ENCODE data around the gene KLHDC4.
A peak's percentile ranks its signal among the peaks of the same experiment; 100 is the strongest.
"Not testable (repeated sequence)": the region's sequence is repeated elsewhere in the genome, so short reads cannot be mapped to it uniquely, and the experiment has no call there.

The KLHDC4 gene

DNA sequence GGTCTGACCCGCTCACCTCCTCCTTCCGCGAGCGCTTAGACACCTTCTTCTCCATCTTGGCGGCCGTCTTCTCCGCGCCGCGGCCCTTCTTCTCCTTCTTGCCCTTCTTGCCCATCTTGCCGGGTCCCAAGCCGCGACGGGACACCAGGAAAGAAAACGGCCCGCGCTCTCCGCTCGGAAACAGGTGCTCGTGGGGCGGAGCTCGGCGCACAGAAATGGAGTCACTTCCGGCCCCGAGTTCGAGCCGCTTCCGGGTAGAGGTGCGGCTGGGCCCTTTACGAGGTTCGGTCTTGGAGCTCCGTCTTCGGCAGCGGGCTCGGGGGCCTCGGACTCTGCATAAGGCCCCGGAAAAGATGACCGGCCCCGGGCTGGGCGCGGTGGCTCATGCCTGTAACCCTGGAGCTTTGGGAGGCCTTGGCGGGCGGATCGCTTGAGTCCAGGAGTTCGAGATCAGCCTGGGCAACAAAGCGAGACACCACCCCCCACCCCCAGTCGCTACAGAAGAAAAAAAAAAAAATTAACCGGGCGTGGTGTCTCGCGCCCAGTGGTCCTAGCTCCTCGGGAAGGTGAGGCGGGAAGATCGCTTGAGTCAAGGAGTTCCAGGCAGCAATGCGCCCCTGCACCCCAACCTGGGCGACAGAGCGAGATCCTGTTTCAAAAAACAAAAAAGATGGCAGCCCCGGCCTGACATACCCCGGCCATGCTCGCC is at the start of gene KLHDC4:
TSS of gene KLHDC4 (minus strand) at position 211 of the 709 bp plus-strand sequence. CDS start at position 115, 96 bp downstream.
- DNase-seq, result peak; percentile 90 to 91

GRCh38 chr16:87815567-87815966 is 49.8 kb upstream of the KLHDC4 start:
- no peak for DNase-seq

DNA sequence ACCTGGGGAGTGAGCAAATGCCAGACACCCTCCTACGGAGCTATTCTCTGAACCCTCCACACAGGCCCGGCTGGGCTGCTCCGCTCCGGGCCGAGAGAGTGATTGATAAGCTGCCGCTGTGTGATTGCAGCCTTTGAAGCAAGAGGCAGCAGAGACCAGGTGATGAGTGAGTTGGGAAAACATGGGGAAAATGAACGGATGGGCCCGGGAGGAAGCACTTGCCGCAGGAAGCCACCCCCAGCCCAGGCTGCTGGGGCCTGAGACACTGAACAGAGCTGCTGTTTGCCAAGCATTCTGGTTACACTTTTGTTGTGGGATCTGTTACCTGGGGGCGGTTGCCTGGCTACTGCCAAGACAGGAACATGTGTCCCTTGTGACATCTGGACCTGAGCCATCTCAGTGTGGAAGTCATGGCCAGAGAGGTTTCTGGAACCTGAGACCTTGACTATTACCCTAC is 46.4 kb upstream of the KLHDC4 start:
- DNase-seq, result no peak

GRCh38 chr16:87811454-87811853 is 45.7 kb upstream of the KLHDC4 start:
- DNase-seq, result not testable (repeated sequence)

- DNase-seq, result no peak
Observed at GRCh38 chr16:87809150-87809902, 43.5 kb upstream of the KLHDC4 start.

GRCh38 chr16:87808108-87808507 is 42.3 kb upstream of the KLHDC4 start:
- no peak for DNase-seq

DNA sequence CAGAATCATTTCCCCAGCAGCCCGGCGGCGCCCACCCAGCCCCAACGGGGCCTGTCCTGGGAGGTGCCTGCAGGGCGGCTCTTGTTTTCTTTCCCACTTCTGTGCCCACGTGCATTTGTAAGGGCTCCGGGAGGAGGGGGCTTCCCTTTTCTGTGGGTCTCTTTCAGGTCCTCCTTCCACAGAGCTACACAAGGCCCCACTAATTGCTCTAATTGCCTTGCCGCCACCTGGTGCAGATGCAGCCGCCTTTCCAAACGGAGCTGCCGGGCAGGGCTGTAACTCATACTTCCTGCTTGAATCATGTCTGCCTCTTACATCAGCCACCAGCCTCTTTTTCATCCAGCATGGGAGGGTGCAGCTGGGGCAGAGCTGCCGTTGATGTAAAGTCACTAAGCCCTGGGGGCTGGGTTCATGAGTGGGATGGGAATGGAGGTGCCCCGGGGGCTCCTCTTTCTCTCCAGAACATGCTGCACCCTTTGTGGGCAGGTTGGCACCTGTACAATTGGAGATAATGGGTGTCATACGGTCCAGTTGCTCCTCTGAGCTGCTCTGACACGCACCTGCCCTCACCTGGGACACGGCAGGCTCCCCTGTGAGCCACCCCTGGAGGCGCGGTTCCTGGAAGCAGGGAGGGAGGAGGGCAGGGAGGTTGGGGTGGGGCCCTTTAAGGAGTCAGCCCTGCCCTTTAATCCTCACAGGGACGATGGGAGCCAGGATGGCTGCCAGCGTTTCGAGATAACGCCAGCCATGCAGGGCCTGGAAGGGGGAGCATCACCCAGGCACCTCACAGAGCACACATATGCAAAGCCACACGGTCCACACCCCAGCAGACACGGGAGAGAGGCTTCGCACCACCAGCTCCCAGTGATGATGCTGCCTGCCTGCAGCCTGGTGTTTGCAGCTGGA is 41.1 kb upstream of the KLHDC4 start:
- peak; percentile 59 to 62 for DNase-seq

DNA sequence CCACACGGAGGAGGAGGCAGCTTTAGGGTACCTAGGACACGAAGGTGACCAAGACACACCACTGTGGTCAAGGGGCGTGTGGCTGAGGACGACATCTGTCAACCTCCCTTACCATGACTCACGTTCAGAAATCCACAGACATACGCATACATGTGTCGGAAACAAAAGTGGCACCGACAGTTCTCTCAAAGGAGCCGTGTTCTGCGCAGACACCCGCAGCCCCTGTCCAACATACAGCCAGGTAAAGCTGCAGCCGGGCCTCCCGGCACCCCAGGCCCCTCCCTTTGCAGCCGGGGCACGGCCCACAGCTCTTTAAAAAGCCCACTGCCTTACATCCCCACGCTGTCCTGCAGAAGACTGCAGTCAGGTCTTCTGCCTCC is 40.5 kb upstream of the KLHDC4 start:
- DNase-seq, result peak; percentile 36 to 42

- DNase-seq, result no peak
Observed at GRCh38 chr16:87803385-87803784, 37.6 kb upstream of the KLHDC4 start.

GRCh38 chr16:87802670-87803069 is 36.9 kb upstream of the KLHDC4 start:
- DNase-seq, result no peak

DNA sequence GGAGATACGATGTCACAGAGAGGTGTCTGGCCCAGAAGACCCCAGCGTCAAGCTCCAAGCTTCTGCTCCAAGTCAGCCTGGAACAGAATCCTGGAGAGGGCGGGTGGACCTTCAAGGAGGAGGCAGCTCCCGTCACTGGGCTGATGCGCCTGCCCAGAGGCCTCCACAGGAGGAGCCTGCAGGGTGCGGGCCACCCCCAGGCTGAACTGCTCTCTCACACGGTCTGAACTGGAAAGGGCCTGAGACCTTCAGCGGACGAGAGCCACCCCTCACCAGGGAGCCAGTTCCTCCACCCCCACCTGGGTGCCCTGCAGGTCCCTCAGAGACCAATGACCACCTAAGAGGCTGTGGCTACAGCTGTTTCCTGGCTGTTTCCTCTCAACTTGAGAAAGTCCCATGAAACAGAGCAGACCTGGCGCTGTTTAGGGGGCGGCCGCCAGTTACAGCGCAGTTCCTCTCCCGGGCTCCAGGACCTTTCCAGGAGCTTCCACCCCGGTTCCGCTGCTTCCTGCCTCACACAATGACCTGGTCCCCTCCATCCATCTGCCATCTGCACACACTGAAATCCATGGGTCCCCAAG is 36.0 kb upstream of the KLHDC4 start:
- DNase-seq, result no peak

DNA sequence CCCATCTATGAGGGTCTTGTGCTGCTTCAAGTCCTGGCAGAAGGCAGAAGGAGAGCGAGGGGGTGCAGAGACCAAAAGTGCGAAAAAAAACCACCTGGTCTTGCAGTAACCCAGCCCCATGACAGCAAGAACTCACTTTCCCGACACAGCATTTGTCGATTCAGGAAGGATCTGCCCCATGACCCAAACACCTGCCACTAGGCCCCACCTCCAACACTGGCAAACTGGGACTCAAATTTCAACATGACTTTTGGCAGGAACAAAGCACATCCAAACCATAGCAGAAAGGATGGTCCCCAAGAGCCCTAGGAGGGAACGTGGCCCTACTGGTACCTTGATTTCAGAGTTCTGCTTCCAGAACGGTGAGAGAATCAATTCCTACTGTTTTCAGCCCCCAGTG is 34.7 kb upstream of the KLHDC4 start:
- no peak for DNase-seq

- no peak for DNase-seq
Observed at GRCh38 chr16:87795336-87795735, 29.6 kb upstream of the KLHDC4 start.

GRCh38 chr16:87794485-87795078 is 28.8 kb upstream of the KLHDC4 start:
- DNase-seq, result no peak

DNA sequence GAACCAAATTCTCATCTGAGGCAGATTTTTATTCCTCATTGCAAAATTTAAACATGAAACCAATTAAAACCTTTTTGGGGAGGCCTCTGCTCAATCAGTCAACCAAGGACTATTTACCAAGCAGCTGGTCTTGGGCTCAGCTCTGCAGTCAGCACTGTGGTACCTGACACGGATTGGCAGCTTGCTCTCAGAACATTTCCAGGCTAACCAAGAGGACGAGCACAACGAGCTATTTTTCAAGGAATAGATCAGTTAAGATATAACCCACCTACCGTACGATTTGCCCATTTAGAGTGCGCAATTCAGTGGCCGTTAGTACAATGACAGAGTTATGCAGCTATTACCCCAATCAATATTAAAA is 26.4 kb upstream of the KLHDC4 start:
- DNase-seq, result no peak

GRCh38 chr16:87791295-87792204 is 25.8 kb upstream of the KLHDC4 start:
- no peak for DNase-seq

GRCh38 chr16:87790292-87791100 is 24.7 kb upstream of the KLHDC4 start:
- no peak for DNase-seq

- DNase-seq, result no peak
Observed at GRCh38 chr16:87789437-87790291, 23.9 kb upstream of the KLHDC4 start.

GRCh38 chr16:87788730-87789436 is 23.1 kb upstream of the KLHDC4 start:
- not testable (repeated sequence) for DNase-seq
